HepG2 (cell line): ENCODE results near the gene RNF208. TPM values are rescaled to one million over a fixed set of nuclear protein-coding genes. Genes with fewer than 3 reads are reported as not detected.

Experiments used
- ARID2 ChIP-seq: sonication (generic); formaldehyde crosslinking; IDR thresholded peaks from 2 replicates; pipeline ENCODE4 v1.8.1; 2022; ENCODE audit warnings: mild to moderate bottlenecking, missing genetic modification reagents, borderline replicate concordance
- SOX6 ChIP-seq, 2 experiments: fragments of 450-650 bp in 1 of 2; sonication (generic) in 1 of 2; formaldehyde crosslinking in 1 of 2; IDR thresholded peaks; 2 replicates each; pipeline versions ENCODE4 v1.4.0 to v1.6.1; 2017 to 2020; ENCODE audit warnings: antibody characterized with exemption in 1 of 2, mild to moderate bottlenecking in 1 of 2, missing genetic modification reagents in 1 of 2
- ZNF225 ChIP-seq: sonication (generic); formaldehyde crosslinking; IDR thresholded peaks from 2 replicates; pipeline ENCODE4 v1.4.0; 2020; ENCODE audit warnings: mild to moderate bottlenecking, missing genetic modification reagents
- ZNF720 ChIP-seq: sonication (generic); formaldehyde crosslinking; IDR thresholded peaks from 2 replicates; pipeline ENCODE4 v1.4.0; 2020; ENCODE audit warnings: missing genetic modification reagents
- polyA plus RNA-seq, 8 experiments: library from polyadenylated mRNA; depleted of rRNA in 3 of 8; stranded (reverse) in 7 of 8; unstranded in 1 of 8; fragments of >200 nt; fragmentation: Illumina TruSeq in 4 of 8; extraction: Trizol in 4 of 8; gene quantifications; 2 replicates each; pipeline versions ENCODE4 v1.2.1 to v1.2.3, GENCODE V29; 2011 to 2016; ENCODE audit warnings: low read depth in 4 of 8, missing spikeins in 1 of 8, mixed read lengths in 1 of 8; ENCODE audit not compliant: insufficient read depth in 1 of 8
- total RNA-seq, 5 experiments: library from RNA; depleted of rRNA; stranded (reverse); fragments of >200 nt; fragmentation: Illumina TruSeq; extraction: Trizol; gene quantifications; 2 replicates each; pipeline ENCODE4 v1.2.3, GENCODE V29; 2016; ENCODE audit warnings: low read depth in 1 of 5
- TF ChIP-seq, protein P1 (sequence below), 2 experiments: fragments of 450-650 bp in 1 of 2; sonication (generic) in 1 of 2; formaldehyde crosslinking in 1 of 2; IDR thresholded peaks; 2 replicates each; pipeline versions ENCODE4 v1.6.1 to v1.8.0; 2016 to 2022; ENCODE audit warnings: antibody characterized with exemption in 1 of 2, mild to moderate bottlenecking in 1 of 2, missing genetic modification reagents in 1 of 2
- TF ChIP-seq, protein P2 (sequence below), 2 experiments: sonication (generic) in 1 of 2; formaldehyde crosslinking in 1 of 2; IDR thresholded peaks; 2 replicates each; pipeline versions ENCODE4 v1.4.0 to v1.6.1; 2018 to 2020; ENCODE audit warnings: missing genetic modification reagents in 2 of 2, borderline replicate concordance in 1 of 2, low read depth in 1 of 2, mild to moderate bottlenecking in 1 of 2, missing biosample characterization in 1 of 2
- TF ChIP-seq, protein P3 (sequence below): sonication (generic); formaldehyde crosslinking; IDR thresholded peaks from 2 replicates; pipeline ENCODE4 v1.4.0; 2020; ENCODE audit warnings: missing genetic modification reagents, borderline replicate concordance

RNF208 gene
- total and polyA plus RNA-seq, 2 of the 13 experiments (the other 11 are each of a cell fraction or from before 2014, with no cell fraction given): 1.6 to 2.1 TPM

DNA sequence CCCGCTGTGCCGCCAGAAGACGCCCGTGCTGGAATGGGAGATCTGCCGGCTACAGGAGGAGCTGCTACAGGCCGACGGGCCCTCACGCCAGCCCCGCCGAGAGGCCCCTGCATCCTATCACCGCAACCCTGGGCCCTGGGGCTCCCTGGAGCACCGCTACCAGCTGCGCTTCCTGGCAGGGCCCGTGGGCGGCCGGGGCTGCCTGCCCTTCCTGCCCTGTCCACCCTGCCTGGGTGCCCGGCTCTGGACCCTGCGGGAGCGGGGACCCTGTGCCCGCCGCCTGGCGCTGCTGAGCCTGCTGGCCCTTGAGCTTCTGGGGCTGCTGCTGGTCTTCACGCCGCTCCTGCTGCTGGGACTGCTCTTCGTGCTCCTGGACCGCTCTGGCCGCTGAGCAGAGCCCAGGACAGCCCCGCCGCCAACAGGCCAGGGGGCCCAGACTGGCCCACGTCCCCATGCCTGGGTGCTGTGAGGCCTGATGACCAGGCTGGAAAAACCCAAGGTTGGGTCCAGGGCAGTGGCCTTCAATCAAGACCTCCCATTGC lies 3.8 kb downstream of the RNF208 start (continued):
- TF ChIP-seq, protein P1, sequence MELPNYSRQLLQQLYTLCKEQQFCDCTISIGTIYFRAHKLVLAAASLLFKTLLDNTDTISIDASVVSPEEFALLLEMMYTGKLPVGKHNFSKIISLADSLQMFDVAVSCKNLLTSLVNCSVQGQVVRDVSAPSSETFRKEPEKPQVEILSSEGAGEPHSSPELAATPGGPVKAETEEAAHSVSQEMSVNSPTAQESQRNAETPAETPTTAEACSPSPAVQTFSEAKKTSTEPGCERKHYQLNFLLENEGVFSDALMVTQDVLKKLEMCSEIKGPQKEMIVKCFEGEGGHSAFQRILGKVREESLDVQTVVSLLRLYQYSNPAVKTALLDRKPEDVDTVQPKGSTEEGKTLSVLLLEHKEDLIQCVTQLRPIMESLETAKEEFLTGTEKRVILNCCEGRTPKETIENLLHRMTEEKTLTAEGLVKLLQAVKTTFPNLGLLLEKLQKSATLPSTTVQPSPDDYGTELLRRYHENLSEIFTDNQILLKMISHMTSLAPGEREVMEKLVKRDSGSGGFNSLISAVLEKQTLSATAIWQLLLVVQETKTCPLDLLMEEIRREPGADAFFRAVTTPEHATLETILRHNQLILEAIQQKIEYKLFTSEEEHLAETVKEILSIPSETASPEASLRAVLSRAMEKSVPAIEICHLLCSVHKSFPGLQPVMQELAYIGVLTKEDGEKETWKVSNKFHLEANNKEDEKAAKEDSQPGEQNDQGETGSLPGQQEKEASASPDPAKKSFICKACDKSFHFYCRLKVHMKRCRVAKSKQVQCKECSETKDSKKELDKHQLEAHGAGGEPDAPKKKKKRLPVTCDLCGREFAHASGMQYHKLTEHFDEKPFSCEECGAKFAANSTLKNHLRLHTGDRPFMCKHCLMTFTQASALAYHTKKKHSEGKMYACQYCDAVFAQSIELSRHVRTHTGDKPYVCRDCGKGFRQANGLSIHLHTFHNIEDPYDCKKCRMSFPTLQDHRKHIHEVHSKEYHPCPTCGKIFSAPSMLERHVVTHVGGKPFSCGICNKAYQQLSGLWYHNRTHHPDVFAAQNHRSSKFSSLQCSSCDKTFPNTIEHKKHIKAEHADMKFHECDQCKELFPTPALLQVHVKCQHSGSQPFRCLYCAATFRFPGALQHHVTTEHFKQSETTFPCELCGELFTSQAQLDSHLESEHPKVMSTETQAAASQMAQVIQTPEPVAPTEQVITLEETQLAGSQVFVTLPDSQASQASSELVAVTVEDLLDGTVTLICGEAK (IDR thresholded peaks at IDR 0.05): no peak
- TF ChIP-seq, protein P1 (CRISPR knock-in tag; IDR thresholded peaks at IDR 0.05): 0 out of 2 replicates have a peak, but pooled peaks have one; percentile 1
- TF ChIP-seq, protein P2, sequence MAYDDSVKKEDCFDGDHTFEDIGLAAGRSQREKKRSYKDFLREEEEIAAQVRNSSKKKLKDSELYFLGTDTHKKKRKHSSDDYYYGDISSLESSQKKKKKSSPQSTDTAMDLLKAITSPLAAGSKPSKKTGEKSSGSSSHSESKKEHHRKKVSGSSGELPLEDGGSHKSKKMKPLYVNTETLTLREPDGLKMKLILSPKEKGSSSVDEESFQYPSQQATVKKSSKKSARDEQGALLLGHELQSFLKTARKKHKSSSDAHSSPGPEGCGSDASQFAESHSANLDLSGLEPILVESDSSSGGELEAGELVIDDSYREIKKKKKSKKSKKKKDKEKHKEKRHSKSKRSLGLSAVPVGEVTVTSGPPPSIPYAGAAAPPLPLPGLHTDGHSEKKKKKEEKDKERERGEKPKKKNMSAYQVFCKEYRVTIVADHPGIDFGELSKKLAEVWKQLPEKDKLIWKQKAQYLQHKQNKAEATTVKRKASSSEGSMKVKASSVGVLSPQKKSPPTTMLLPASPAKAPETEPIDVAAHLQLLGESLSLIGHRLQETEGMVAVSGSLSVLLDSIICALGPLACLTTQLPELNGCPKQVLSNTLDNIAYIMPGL (CRISPR knock-in tag; IDR thresholded peaks at IDR 0.05; ENCODE audit: borderline replicate concordance in 1 of 2, low read depth in 1 of 2): peak in 1 of 2 experiments; percentile 42; a peak in 1 of 4 replicates
- TF ChIP-seq ARID2: 0 out of 2 replicates have a peak, but pooled peaks have one; percentile 51
- TF ChIP-seq SOX6 (IDR thresholded peaks at IDR 0.05): no peak
- TF ChIP-seq SOX6 (CRISPR knock-in tag; IDR thresholded peaks at IDR 0.05): peak; percentile 20; the same call in 1 of the 2 replicates
- no peak for TF ChIP-seq ZNF720 (CRISPR knock-in tag)
- 0 out of 2 replicates have a peak, but pooled peaks have one; percentile 49 for TF ChIP-seq ZNF225
- TF ChIP-seq, protein P3, sequence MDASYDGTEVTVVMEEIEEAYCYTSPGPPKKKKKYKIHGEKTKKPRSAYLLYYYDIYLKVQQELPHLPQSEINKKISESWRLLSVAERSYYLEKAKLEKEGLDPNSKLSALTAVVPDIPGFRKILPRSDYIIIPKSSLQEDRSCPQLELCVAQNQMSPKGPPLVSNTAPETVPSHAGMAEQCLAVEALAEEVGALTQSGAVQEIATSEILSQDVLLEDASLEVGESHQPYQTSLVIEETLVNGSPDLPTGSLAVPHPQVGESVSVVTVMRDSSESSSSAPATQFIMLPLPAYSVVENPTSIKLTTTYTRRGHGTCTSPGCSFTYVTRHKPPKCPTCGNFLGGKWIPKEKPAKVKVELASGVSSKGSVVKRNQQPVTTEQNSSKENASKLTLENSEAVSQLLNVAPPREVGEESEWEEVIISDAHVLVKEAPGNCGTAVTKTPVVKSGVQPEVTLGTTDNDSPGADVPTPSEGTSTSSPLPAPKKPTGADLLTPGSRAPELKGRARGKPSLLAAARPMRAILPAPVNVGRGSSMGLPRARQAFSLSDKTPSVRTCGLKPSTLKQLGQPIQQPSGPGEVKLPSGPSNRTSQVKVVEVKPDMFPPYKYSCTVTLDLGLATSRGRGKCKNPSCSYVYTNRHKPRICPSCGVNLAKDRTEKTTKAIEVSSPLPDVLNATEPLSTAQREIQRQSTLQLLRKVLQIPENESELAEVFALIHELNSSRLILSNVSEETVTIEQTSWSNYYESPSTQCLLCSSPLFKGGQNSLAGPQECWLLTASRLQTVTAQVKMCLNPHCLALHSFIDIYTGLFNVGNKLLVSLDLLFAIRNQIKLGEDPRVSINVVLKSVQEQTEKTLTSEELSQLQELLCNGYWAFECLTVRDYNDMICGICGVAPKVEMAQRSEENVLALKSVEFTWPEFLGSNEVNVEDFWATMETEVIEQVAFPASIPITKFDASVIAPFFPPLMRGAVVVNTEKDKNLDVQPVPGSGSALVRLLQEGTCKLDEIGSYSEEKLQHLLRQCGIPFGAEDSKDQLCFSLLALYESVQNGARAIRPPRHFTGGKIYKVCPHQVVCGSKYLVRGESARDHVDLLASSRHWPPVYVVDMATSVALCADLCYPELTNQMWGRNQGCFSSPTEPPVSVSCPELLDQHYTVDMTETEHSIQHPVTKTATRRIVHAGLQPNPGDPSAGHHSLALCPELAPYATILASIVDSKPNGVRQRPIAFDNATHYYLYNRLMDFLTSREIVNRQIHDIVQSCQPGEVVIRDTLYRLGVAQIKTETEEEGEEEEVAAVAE (CRISPR knock-in tag): no peak
